ENCODE measurements around the gene THBS1.

The THBS1 gene

DNA sequence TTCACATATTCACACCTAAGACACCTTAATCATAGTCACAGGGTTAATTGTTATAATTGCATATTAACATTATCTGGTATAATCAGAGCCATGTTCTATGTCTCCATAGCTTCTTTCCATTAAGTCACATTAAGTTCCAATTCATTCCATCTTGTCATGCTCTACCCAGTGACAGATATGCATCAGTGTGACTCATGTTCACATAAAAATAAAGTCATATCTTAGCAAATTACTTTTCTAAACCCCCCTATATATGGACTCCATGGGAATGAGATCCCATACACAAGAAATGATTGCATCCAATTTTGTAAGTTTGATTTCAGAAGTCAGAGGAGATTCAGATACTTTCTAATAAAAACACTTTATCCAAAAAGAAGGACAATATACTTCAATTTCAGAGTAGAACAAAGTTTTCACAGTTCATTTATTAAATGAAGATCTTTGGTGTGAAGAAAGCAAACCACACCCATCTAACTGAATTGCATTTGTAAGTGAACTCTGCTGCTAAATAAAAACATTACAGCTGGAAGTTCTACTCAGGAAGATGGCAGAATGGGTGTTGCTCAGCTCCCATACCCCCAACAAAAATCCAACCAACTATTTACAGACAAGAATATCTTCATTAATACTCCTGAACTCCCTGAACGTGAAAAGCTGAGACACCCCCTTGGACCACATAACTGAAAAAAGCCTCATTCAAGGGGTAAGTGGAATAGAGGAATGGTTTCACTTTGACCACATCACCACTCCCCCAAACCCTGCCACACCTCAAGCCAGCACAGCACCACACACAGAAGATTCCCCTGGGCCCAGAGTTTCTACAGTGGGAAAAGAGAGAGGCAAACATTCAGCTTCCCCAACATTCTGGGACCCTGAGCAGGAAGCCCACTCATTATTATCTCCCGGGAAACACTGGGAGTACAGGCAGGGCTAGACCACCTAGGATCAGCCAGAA is 27.6 kb downstream of the THBS1 start:
- TF ChIP-seq, protein P1, sequence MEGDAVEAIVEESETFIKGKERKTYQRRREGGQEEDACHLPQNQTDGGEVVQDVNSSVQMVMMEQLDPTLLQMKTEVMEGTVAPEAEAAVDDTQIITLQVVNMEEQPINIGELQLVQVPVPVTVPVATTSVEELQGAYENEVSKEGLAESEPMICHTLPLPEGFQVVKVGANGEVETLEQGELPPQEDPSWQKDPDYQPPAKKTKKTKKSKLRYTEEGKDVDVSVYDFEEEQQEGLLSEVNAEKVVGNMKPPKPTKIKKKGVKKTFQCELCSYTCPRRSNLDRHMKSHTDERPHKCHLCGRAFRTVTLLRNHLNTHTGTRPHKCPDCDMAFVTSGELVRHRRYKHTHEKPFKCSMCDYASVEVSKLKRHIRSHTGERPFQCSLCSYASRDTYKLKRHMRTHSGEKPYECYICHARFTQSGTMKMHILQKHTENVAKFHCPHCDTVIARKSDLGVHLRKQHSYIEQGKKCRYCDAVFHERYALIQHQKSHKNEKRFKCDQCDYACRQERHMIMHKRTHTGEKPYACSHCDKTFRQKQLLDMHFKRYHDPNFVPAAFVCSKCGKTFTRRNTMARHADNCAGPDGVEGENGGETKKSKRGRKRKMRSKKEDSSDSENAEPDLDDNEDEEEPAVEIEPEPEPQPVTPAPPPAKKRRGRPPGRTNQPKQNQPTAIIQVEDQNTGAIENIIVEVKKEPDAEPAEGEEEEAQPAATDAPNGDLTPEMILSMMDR (IDR thresholded peaks at IDR 0.05; ENCODE audit: unreplicated experiment in 3 of 3) = no peak
- Mint-ChIP-seq H3K27me3 (ENCODE audit: low read depth) (no peaks in the 10 kb centered on the region), H3K4me3 (no peak overlapping the region), H3K27ac (no peak overlapping the region), H3K4me1 (no peaks in the 10 kb centered on the region), H3K9me3 (peaks cover 26% of the 10 kb centered on the region), H3K36me3 (ENCODE audit: low read depth) (peaks cover 6% of the 10 kb centered on the region)

DNA sequence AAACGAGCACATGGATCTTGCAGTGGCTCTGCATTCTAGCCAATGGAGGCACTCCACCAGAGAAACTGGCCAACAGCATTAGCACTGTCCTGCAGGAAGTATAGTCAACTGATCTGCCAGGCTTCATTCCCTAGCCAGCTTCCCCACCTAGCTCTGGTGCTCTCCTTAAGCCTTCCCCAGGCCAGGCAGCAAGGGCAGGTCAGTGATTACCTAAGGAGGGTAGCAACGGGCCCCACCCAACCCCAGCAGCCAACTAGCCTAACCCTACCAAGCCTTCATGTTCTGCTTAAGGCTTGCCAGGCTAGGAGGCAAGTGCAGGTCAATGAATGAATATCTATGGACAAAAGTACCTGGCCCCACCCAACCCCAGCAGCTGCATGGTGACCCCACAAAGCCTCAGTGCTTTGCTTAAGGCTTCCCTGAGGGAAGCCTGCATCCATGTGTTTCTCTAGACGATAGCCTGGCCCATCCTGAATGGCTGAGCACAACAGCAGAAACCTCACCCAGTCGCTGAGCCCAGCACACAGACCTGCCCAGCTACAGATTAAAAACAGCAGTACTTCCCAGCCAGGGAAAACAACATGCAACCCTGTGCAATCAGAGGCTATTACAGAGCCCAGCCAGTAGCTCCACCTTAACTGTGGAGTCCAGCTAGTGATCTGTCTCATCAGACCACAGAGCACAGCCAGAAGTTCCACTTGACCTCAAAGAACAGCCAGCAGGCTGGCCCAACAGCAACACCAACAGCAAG is 28.5 kb downstream of the THBS1 start:
- Mint-ChIP-seq H3K4me3 (no peak overlapping the region), H3K9me3 (peaks cover 35% of the 10 kb centered on the region), H3K27me3 (ENCODE audit: low read depth) (no peaks in the 10 kb centered on the region), H3K4me1 (no peaks in the 10 kb centered on the region), H3K36me3 (ENCODE audit: low read depth) (peaks cover 11% of the 10 kb centered on the region), H3K27ac (no peak overlapping the region)
- TF ChIP-seq, protein P1 (IDR thresholded peaks at IDR 0.05; ENCODE audit: unreplicated experiment in 3 of 3) = no peak

DNA sequence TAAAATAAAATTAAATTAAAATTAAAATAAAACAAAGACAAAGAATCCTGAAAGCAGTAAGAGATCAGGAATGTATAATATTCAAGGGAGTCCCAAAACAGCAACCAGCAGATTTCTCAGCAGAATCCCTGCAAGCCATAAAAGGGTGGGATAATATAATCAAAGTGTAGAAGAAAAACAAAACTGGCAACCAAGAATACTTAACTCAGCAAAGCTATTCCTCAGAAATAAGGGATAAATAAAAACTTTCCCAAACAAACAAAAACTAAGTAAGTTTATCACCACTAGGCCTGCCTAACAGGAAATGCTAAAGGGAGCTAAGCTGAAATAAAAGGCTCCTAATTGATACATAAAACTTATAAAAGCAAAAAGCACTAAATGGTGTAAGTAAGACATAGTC is 29.8 kb downstream of the THBS1 start:
- H3K9me3 Mint-ChIP-seq = peaks cover 38% of the 10 kb centered on the region
- peaks cover 11% of the 10 kb centered on the region for H3K36me3 Mint-ChIP-seq (ENCODE audit: low read depth)
- TF ChIP-seq, protein P1 (IDR thresholded peaks at IDR 0.05; ENCODE audit: unreplicated experiment in 3 of 3) = no peak
- H3K27ac Mint-ChIP-seq = no peak overlapping the region
- no peaks in the 10 kb centered on the region for H3K27me3 Mint-ChIP-seq (ENCODE audit: low read depth)
- no peak overlapping the region for H3K4me3 Mint-ChIP-seq
- H3K4me1 Mint-ChIP-seq = no peaks in the 10 kb centered on the region

DNA sequence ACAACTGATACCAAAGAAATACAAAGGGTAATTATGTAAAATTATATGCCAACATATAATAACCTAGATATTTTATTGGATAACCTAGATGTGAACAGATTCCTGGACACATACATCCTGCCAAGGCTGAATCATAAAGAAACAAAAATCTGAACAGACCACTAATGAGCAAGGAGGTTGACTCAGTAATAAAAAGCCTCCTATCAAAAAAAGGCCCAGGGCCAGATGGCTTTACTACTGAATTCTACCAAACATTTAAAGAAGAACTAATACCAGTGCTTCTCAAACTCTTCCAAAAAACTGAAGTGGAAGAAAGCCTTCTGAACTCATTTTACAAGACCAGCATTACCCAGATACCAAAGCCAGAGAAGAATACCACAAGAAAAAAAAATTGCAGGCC is 32.4 kb downstream of the THBS1 start:
- Mint-ChIP-seq H3K27me3 (ENCODE audit: low read depth) (no peaks in the 10 kb centered on the region), H3K4me3 (no peak overlapping the region), H3K27ac (no peak overlapping the region), H3K4me1 (no peaks in the 10 kb centered on the region), H3K36me3 (ENCODE audit: low read depth) (peaks cover 11% of the 10 kb centered on the region), H3K9me3 (peaks cover 36% of the 10 kb centered on the region)
- TF ChIP-seq, protein P1 (IDR thresholded peaks at IDR 0.05; ENCODE audit: unreplicated experiment in 3 of 3) = no peak

DNA sequence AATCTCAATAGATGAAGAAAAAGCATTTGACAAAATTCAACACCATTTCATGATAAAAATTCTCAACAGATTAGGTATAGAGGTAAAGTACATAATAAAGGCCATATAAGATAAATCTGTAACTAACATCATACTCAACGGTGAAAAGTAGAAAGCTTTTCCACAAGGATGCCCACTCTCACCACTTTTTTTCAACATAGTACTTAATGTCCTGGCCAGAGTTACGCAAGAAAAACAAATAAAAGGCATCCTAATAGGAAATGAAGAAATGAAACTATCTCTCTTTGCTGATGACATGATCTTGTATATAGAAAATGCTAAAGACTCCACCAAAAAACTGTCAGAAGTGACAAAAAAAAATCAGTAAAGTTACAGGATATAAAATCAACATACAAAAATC is 33.0 kb downstream of the THBS1 start:
- Mint-ChIP-seq H3K9me3 (peaks cover 33% of the 10 kb centered on the region), H3K4me1 (no peaks in the 10 kb centered on the region), H3K27me3 (ENCODE audit: low read depth) (no peaks in the 10 kb centered on the region), H3K4me3 (no peak overlapping the region), H3K36me3 (ENCODE audit: low read depth) (peaks cover 11% of the 10 kb centered on the region), H3K27ac (no peak overlapping the region)
- TF ChIP-seq, protein P1 (IDR thresholded peaks at IDR 0.05; ENCODE audit: unreplicated experiment in 3 of 3) = no peak

Data from nephron (organoid).